ENCODE data around the gene CTSZ. TPM values are rescaled to one million over a fixed set of nuclear protein-coding genes. Genes with fewer than 3 reads are reported as not detected.

The CTSZ gene
- total RNA-seq, 1 experiment from 2014 or later: 194 TPM

GRCh38 chr20:59025086-59025485 is 18.0 kb upstream of the CTSZ start:
- CTCF ChIA-PET: no interaction called here

GRCh38 chr20:59024111-59024530 is 17.1 kb upstream of the CTSZ start:
- intact Hi-C loops (cut with micrococcal nuclease; ENCODE audit: unreplicated experiment): no loop called here
- H3K9me3 ChIP-seq (ENCODE audit: insufficient read depth, low read depth): no peaks in the 10 kb centered on the region
- TF ChIP-seq EZH2 (IDR thresholded peaks at IDR 0.05; ENCODE audit: low read depth): no peak
- TF ChIP-seq CTCF (conservative IDR thresholded peaks at IDR 0.05): no peak
- DNase-seq: no peak
- H3K79me2 ChIP-seq (ENCODE audit: low read depth): peaks cover 44% of the 10 kb centered on the region
- ChIA-PET CTCF (no interaction called here), POLR2A (ENCODE audit: unreplicated experiment) (no interaction called here)
- H2AFZ ChIP-seq: no peak overlapping the region
- peaks cover 38% of the 10 kb centered on the region for H3F3A ChIP-seq (ENCODE audit: insufficient read depth, low read depth)
- no peaks in the 10 kb centered on the region for H3K27me3 ChIP-seq (ENCODE audit: insufficient read depth, low read depth)
- no peak overlapping the region for H3K27ac ChIP-seq
- no TSS peak for BruUV-seq (replicated peaks)
- H3K4me1 ChIP-seq (replicated peaks; ENCODE audit: insufficient read depth): peaks cover 37% of the 10 kb centered on the region
- H4K20me1 ChIP-seq (ENCODE audit: insufficient read depth): peaks cover 14% of the 10 kb centered on the region
- no peak overlapping the region for H3K4me3 ChIP-seq
- no peaks in the 10 kb centered on the region for H3K9me2 ChIP-seq (ENCODE audit: insufficient read depth)
- peaks cover 43% of the 10 kb centered on the region; the same call in 1 of the 2 replicates for H3K36me3 ChIP-seq (ENCODE audit: low read depth)
- H3K4me2 ChIP-seq: no peak overlapping the region

More at GRCh38 chr20:59025086-59025485, 18.0 kb upstream of the CTSZ start:
- H3F3A ChIP-seq (ENCODE audit: insufficient read depth, low read depth): peaks cover 40% of the 10 kb centered on the region
- DNase-seq: no peak
- peaks cover 51% of the 10 kb centered on the region for H3K36me3 ChIP-seq (ENCODE audit: low read depth)
- no TSS peak for BruUV-seq (replicated peaks)
- peaks cover 47% of the 10 kb centered on the region for H3K4me1 ChIP-seq (replicated peaks; ENCODE audit: insufficient read depth)
- intact Hi-C loops (cut with micrococcal nuclease; ENCODE audit: unreplicated experiment): no loop called here
- H3K9me3 ChIP-seq (ENCODE audit: insufficient read depth, low read depth): no peaks in the 10 kb centered on the region
- no peak overlapping the region for H3K4me2 ChIP-seq
- peaks cover 17% of the 10 kb centered on the region for H4K20me1 ChIP-seq (ENCODE audit: insufficient read depth)
- POLR2A ChIA-PET (ENCODE audit: unreplicated experiment): no interaction called here
- H3K79me2 ChIP-seq (ENCODE audit: low read depth): peaks cover 54% of the 10 kb centered on the region
- no peak overlapping the region for H3K27ac ChIP-seq
- H3K4me3 ChIP-seq: no peak overlapping the region
- no peak overlapping the region for H2AFZ ChIP-seq
- no peaks in the 10 kb centered on the region for H3K27me3 ChIP-seq (ENCODE audit: insufficient read depth, low read depth)
- no peaks in the 10 kb centered on the region for H3K9me2 ChIP-seq (ENCODE audit: insufficient read depth)
- no peak for TF ChIP-seq CTCF (conservative IDR thresholded peaks at IDR 0.05)
- no peak for TF ChIP-seq EZH2 (IDR thresholded peaks at IDR 0.05; ENCODE audit: low read depth)

- H3K4me3 ChIP-seq: no peak overlapping the region
- CTCF ChIA-PET: no interaction called here
These were observed 16.6 kb upstream of the CTSZ start for GRCh38 chr20:59023616-59024015.

More at GRCh38 chr20:59023616-59024015, 16.6 kb upstream of the CTSZ start:
- Histone ChIP-seq H4K20me1 (ENCODE audit: insufficient read depth) (peaks cover 14% of the 10 kb centered on the region), H3K4me1 (replicated peaks; ENCODE audit: insufficient read depth) (peaks cover 32% of the 10 kb centered on the region), H2AFZ (no peak overlapping the region), H3K9me3 (ENCODE audit: insufficient read depth, low read depth) (no peaks in the 10 kb centered on the region), H3K4me2 (no peak overlapping the region), H3K27ac (no peak overlapping the region), H3K9me2 (ENCODE audit: insufficient read depth) (no peaks in the 10 kb centered on the region), H3K36me3 (ENCODE audit: low read depth) (peaks cover 38% of the 10 kb centered on the region; the same call in 1 of the 2 replicates), H3K79me2 (ENCODE audit: low read depth) (peaks cover 39% of the 10 kb centered on the region), H3F3A (ENCODE audit: insufficient read depth, low read depth) (peaks cover 38% of the 10 kb centered on the region), H3K27me3 (ENCODE audit: insufficient read depth, low read depth) (no peaks in the 10 kb centered on the region)
- intact Hi-C loops (cut with micrococcal nuclease; ENCODE audit: unreplicated experiment): no loop called here
- no peak for DNase-seq
- no TSS peak for BruUV-seq (replicated peaks)
- TF ChIP-seq CTCF (conservative IDR thresholded peaks at IDR 0.05): no peak
- TF ChIP-seq EZH2 (IDR thresholded peaks at IDR 0.05; ENCODE audit: low read depth): no peak
- POLR2A ChIA-PET (ENCODE audit: unreplicated experiment): no interaction called here

All from PC-9 (cell line).